Measurements from ENCODE around the gene SMG6. TPM values are rescaled to one million over a fixed set of nuclear protein-coding genes. Genes with fewer than 3 reads are reported as not detected.

Gene SMG6
- total RNA-seq, 1 donor from 2014 or later = 36.7 TPM

GRCh38 chr17:2065949-2066400 is 237.6 kb downstream of the SMG6 start:
- Mint-ChIP-seq H3K4me3 (ENCODE audit: unreplicated experiment) (no peak overlapping the region), H3K9me3 (ENCODE audit: unreplicated experiment) (no peaks in the 10 kb centered on the region), H3K27ac (ENCODE audit: unreplicated experiment) (peak overlapping the region; percentile 67), H3K36me3 (ENCODE audit: unreplicated experiment) (peaks cover 21% of the 10 kb centered on the region), H3K27me3 (ENCODE audit: unreplicated experiment) (no peaks in the 10 kb centered on the region), H3K4me1 (ENCODE audit: unreplicated experiment) (peaks cover 70% of the 10 kb centered on the region)
- no peak for TF ChIP-seq CTCF (IDR thresholded peaks at IDR 0.05)
- no peak for DNase-seq (ENCODE audit: extremely low spot score, unreplicated experiment)

GRCh38 chr17:2064980-2065785 is 238.4 kb downstream of the SMG6 start:
- no peak overlapping the region for H3K4me3 Mint-ChIP-seq (ENCODE audit: unreplicated experiment)
- peak overlapping the region; percentile 59 for H3K27ac Mint-ChIP-seq (ENCODE audit: unreplicated experiment)
- no peaks in the 10 kb centered on the region for H3K9me3 Mint-ChIP-seq (ENCODE audit: unreplicated experiment)
- H3K36me3 Mint-ChIP-seq (ENCODE audit: unreplicated experiment) = peaks cover 26% of the 10 kb centered on the region
- peaks cover 70% of the 10 kb centered on the region for H3K4me1 Mint-ChIP-seq (ENCODE audit: unreplicated experiment)
- DNase-seq (ENCODE audit: extremely low spot score, unreplicated experiment) = no peak
- H3K27me3 Mint-ChIP-seq (ENCODE audit: unreplicated experiment) = no peaks in the 10 kb centered on the region
- TF ChIP-seq CTCF (IDR thresholded peaks at IDR 0.05) = peak; percentile 45

- no peak overlapping the region for H3K27ac Mint-ChIP-seq (ENCODE audit: unreplicated experiment)
- H3K36me3 Mint-ChIP-seq (ENCODE audit: unreplicated experiment) = peaks cover 29% of the 10 kb centered on the region
- peaks cover 71% of the 10 kb centered on the region for H3K4me1 Mint-ChIP-seq (ENCODE audit: unreplicated experiment)
- no peaks in the 10 kb centered on the region for H3K9me3 Mint-ChIP-seq (ENCODE audit: unreplicated experiment)
- no peak overlapping the region for H3K4me3 Mint-ChIP-seq (ENCODE audit: unreplicated experiment)
- H3K27me3 Mint-ChIP-seq (ENCODE audit: unreplicated experiment) = no peaks in the 10 kb centered on the region
- no peak for DNase-seq (ENCODE audit: extremely low spot score, unreplicated experiment)
- no peak for TF ChIP-seq CTCF (IDR thresholded peaks at IDR 0.05)
Measured at GRCh38 chr17:2064520-2064971, 239.0 kb downstream of the SMG6 start.

GRCh38 chr17:2064147-2064489 is 239.5 kb downstream of the SMG6 start:
- Mint-ChIP-seq H3K27me3 (ENCODE audit: unreplicated experiment) (no peaks in the 10 kb centered on the region), H3K4me1 (ENCODE audit: unreplicated experiment) (peaks cover 73% of the 10 kb centered on the region), H3K27ac (ENCODE audit: unreplicated experiment) (no peak overlapping the region), H3K4me3 (ENCODE audit: unreplicated experiment) (no peak overlapping the region), H3K9me3 (ENCODE audit: unreplicated experiment) (no peaks in the 10 kb centered on the region), H3K36me3 (ENCODE audit: unreplicated experiment) (peaks cover 30% of the 10 kb centered on the region)
- no peak for TF ChIP-seq CTCF (IDR thresholded peaks at IDR 0.05)
- no peak for DNase-seq (ENCODE audit: extremely low spot score, unreplicated experiment)

GRCh38 chr17:2063261-2064146 is 240.1 kb downstream of the SMG6 start:
- Mint-ChIP-seq H3K4me1 (ENCODE audit: unreplicated experiment) (peaks cover 67% of the 10 kb centered on the region), H3K36me3 (ENCODE audit: unreplicated experiment) (peaks cover 30% of the 10 kb centered on the region), H3K9me3 (ENCODE audit: unreplicated experiment) (no peaks in the 10 kb centered on the region), H3K27me3 (ENCODE audit: unreplicated experiment) (no peaks in the 10 kb centered on the region), H3K4me3 (ENCODE audit: unreplicated experiment) (no peak overlapping the region), H3K27ac (ENCODE audit: unreplicated experiment) (peak overlapping the region; percentile 75)
- TF ChIP-seq CTCF (IDR thresholded peaks at IDR 0.05) = no peak
- DNase-seq (ENCODE audit: extremely low spot score, unreplicated experiment) = no peak
